PC-9 (cell line): ENCODE measurements around the gene IFNLR1. TPM values are rescaled to one million over a fixed set of nuclear protein-coding genes. Genes with fewer than 3 reads are reported as not detected.
A peak's percentile ranks its signal among the peaks of the same experiment; 100 is the strongest.

Experiments used
- BruUV-seq: library from RNA; stranded (reverse); fragments of 400-500 nt; replicated peaks from 2 replicates; lab custom pipeline; 2021; lab: Mats Ljungman, UMichigan
- CTCF ChIA-PET: fragments of 300-600 bp; sonication (Branson Sonifier 250); formaldehyde crosslinking; loops from one replicate; lab custom pipeline; 2022; ENCODE audit warnings: antibody characterized with exemption; lab: Charles Lee
- POLR2A ChIA-PET: fragments of 300-600 bp; sonication (Branson Sonifier 250); formaldehyde crosslinking; loops from one replicate; lab custom pipeline; 2022; ENCODE audit warnings: antibody characterized with exemption; ENCODE audit not compliant: unreplicated experiment; lab: Charles Lee
- DNase-seq, 2 experiments: peaks; one replicate each; pipeline versions ENCODE4 v3.0.0 to v3.0.0-alpha.2; 2015 to 2022; ENCODE audit warnings: mixed read lengths in 1 of 2
- H2AFZ ChIP-seq: fragments of 200-600 bp; sonication (generic); 2 replicates; pipeline ENCODE4 v1.8.1; 2017; ENCODE audit warnings: antibody characterized with exemption
- H3F3A ChIP-seq: fragments of 200-600 bp; sonication (generic); 2 replicates; pipeline ENCODE4 v1.8.1; 2017; ENCODE audit warnings: antibody characterized with exemption, mild to moderate bottlenecking, low read depth; ENCODE audit not compliant: insufficient read depth
- H3K27ac ChIP-seq: fragments of 200-600 bp; sonication (generic); 2 replicates; pipeline ENCODE4 v1.6.1; 2016; ENCODE audit warnings: mixed run types
- H3K27me3 ChIP-seq: fragments of 200-600 bp; sonication (generic); 2 replicates; pipeline ENCODE4 v1.6.1; 2016; ENCODE audit warnings: low read depth, mixed run types; ENCODE audit not compliant: insufficient read depth
- H3K36me3 ChIP-seq: fragments of 200-600 bp; sonication (generic); 2 replicates; pipeline ENCODE4 v1.6.1; 2016; ENCODE audit warnings: low read depth, mixed run types
- H3K4me1 ChIP-seq: fragments of 200-600 bp; sonication (generic); replicated peaks from 2 replicates; pipeline ENCODE4 v1.6.1; 2016; ENCODE audit warnings: mixed run types; ENCODE audit not compliant: insufficient read depth
- H3K4me2 ChIP-seq: fragments of 200-600 bp; sonication (generic); 2 replicates; pipeline ENCODE4 v1.6.1; 2017; ENCODE audit warnings: mixed run types
- H3K4me3 ChIP-seq: fragments of 200-600 bp; sonication (generic); 2 replicates; pipeline ENCODE4 v1.6.1; 2016; ENCODE audit warnings: mixed run types
- H3K79me2 ChIP-seq: fragments of 200-600 bp; sonication (generic); 2 replicates; pipeline ENCODE4 v1.6.1; 2017; ENCODE audit warnings: low read depth, mixed run types
- H3K9me2 ChIP-seq: fragments of 200-600 bp; sonication (generic); 2 replicates; pipeline ENCODE4 v1.8.1; 2017; ENCODE audit warnings: mild to moderate bottlenecking; ENCODE audit not compliant: insufficient read depth
- H3K9me3 ChIP-seq: fragments of 200-600 bp; sonication (generic); 2 replicates; pipeline ENCODE4 v1.8.1; 2016; ENCODE audit warnings: low read depth; ENCODE audit not compliant: insufficient read depth
- H4K20me1 ChIP-seq: fragments of 200-600 bp; sonication (generic); 2 replicates; pipeline ENCODE4 v1.8.1; 2017; ENCODE audit not compliant: insufficient read depth
- CTCF ChIP-seq: fragments of 200-600 bp; sonication (generic); conservative IDR thresholded peaks from 2 replicates; pipeline ENCODE4 v1.6.1; 2017; ENCODE audit warnings: mixed run types, antibody characterized with exemption, mild to moderate bottlenecking, moderate library complexity
- EZH2 ChIP-seq: fragments of 200-600 bp; sonication (generic); IDR thresholded peaks from 2 replicates; pipeline ENCODE4 v1.8.0; 2017; ENCODE audit warnings: antibody characterized with exemption, low read depth
- intact Hi-C: fragments of 100-400 bp; cut with micrococcal nuclease; formaldehyde crosslinking; loops from one replicate; pipeline ENCODE4 v1.10.0; 2022; ENCODE audit not compliant: unreplicated experiment
- total RNA-seq: library from RNA; stranded (reverse); gene quantifications from 2 replicates; pipeline ENCODE4 v1.2.3, GENCODE V29; 2021

The IFNLR1 gene
- total RNA-seq, 1 experiment from 2014 or later: 5.5 TPM

- H4K20me1 ChIP-seq: no peaks in the 10 kb centered on the region
- H3F3A ChIP-seq: peaks cover 25% of the 10 kb centered on the region
- intact Hi-C loops: loop anchor here (10.0 kb wide), 1 partner anchor 631 kb away; no protein-coding TSS in a partner anchor
- no peak overlapping the region for H3K4me3 ChIP-seq
- BruUV-seq: no TSS peak
- ChIA-PET CTCF (interaction anchor here (0.5 to 1.2 kb wide), 11 partner anchors 17 to 1887 kb away, joined by 3 to 8 read pairs (median 5); partner anchors contain the start of gene NIPAL3), POLR2A (interaction anchor here (0.6 to 0.7 kb wide), 4 partner anchors 80 to 626 kb away, joined by 3 to 31 read pairs (median 11); no protein-coding TSS in a partner anchor)
- DNase-seq: no peak
- no peaks in the 10 kb centered on the region for H3K9me3 ChIP-seq
- no peak for TF ChIP-seq CTCF
- H3K79me2 ChIP-seq: no peaks in the 10 kb centered on the region
- no peaks in the 10 kb centered on the region for H3K9me2 ChIP-seq
- H2AFZ ChIP-seq: no peak overlapping the region
- peaks cover 27% of the 10 kb centered on the region for H3K4me1 ChIP-seq
- peak overlapping the region; percentile 76 for H3K27ac ChIP-seq
- H3K36me3 ChIP-seq: no peaks in the 10 kb centered on the region
- H3K4me2 ChIP-seq: peak overlapping the region; percentile 56
- no peaks in the 10 kb centered on the region for H3K27me3 ChIP-seq
These were observed 17.0 kb upstream of the IFNLR1 start for GRCh38 chr1:24204116-24204515.

GRCh38 chr1:24203404-24203803 is 16.3 kb upstream of the IFNLR1 start:
- Histone ChIP-seq H3K9me3 (no peaks in the 10 kb centered on the region), H3K36me3 (no peaks in the 10 kb centered on the region), H2AFZ (no peak overlapping the region), H3K27ac (peak overlapping the region; percentile 76), H3K4me1 (peaks cover 27% of the 10 kb centered on the region), H3K27me3 (no peaks in the 10 kb centered on the region), H4K20me1 (no peaks in the 10 kb centered on the region), H3K79me2 (no peaks in the 10 kb centered on the region), H3K4me2 (peak overlapping the region; percentile 56), H3K9me2 (no peaks in the 10 kb centered on the region), H3F3A (peaks cover 25% of the 10 kb centered on the region), H3K4me3 (no peak overlapping the region; the same call in 1 of the 2 replicates)
- TF ChIP-seq EZH2 (no peak), CTCF (no peak)
- peak; percentile 87 to 90 for DNase-seq
- POLR2A ChIA-PET: interaction anchor here (0.6 to 0.7 kb wide), 4 partner anchors 16 to 431 kb away, joined by 9 to 20 read pairs (median 14); no protein-coding TSS in a partner anchor
- BruUV-seq: no TSS peak
- intact Hi-C loops: loop anchor here (1.0 to 10.0 kb wide), 3 partner anchors 63 to 631 kb away; no protein-coding TSS in a partner anchor
- CTCF ChIA-PET: interaction anchor here (0.6 to 1.2 kb wide), 10 partner anchors 17 to 209 kb away, joined by 3 to 13 read pairs (median 6); no protein-coding TSS in a partner anchor

GRCh38 chr1:24202987-24203386 is 15.9 kb upstream of the IFNLR1 start:
- H3K79me2 ChIP-seq: no peaks in the 10 kb centered on the region
- H3K27me3 ChIP-seq: no peaks in the 10 kb centered on the region
- no peaks in the 10 kb centered on the region for H4K20me1 ChIP-seq
- H3K27ac ChIP-seq: peak overlapping the region; percentile 76
- intact Hi-C loops: loop anchor here (1.0 to 10.0 kb wide), 4 partner anchors 63 to 632 kb away; no protein-coding TSS in a partner anchor
- no peak for DNase-seq
- no peaks in the 10 kb centered on the region for H3K36me3 ChIP-seq
- CTCF ChIA-PET: interaction anchor here (0.7 to 1.9 kb wide), 4 partner anchors 77 to 132 kb away, joined by 3 to 13 read pairs (median 7); no protein-coding TSS in a partner anchor
- H2AFZ ChIP-seq: no peak overlapping the region
- no peak for TF ChIP-seq EZH2
- TF ChIP-seq CTCF: no peak
- H3F3A ChIP-seq: peaks cover 25% of the 10 kb centered on the region
- POLR2A ChIA-PET: interaction anchor here (0.6 kb wide), 1 partner anchor 431 kb away, joined by 11 read pairs; no protein-coding TSS in a partner anchor
- H3K4me1 ChIP-seq: peaks cover 27% of the 10 kb centered on the region
- no peaks in the 10 kb centered on the region for H3K9me2 ChIP-seq
- no peak overlapping the region; the same call in 1 of the 2 replicates for H3K4me3 ChIP-seq
- BruUV-seq: no TSS peak
- H3K9me3 ChIP-seq: no peaks in the 10 kb centered on the region
- peak overlapping the region; percentile 56 for H3K4me2 ChIP-seq
